ENCODE measurements around the gene IPO11.
A peak's percentile ranks its signal among the peaks of the same experiment; 100 is the strongest.

Gene IPO11

DNA sequence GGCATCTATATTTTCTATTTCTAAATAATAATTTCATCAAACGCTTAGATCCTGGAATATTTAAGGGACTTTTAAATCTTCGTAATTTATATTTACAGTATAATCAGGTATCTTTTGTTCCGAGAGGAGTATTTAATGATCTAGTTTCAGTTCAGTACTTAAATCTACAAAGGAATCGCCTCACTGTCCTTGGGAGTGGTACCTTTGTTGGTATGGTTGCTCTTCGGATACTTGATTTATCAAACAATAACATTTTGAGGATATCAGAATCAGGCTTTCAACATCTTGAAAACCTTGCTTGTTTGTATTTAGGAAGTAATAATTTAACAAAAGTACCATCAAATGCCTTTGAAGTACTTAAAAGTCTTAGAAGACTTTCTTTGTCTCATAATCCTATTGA lies 167.2 kb downstream of the IPO11 start:
- FAIRE-seq (no peak), DNase-seq (ENCODE audit: insufficient read length, low spot score) (no peak)
- TF ChIP-seq POLR2A (IDR thresholded peaks at IDR 0.05; ENCODE audit: low read depth, low read length): no peak

DNA sequence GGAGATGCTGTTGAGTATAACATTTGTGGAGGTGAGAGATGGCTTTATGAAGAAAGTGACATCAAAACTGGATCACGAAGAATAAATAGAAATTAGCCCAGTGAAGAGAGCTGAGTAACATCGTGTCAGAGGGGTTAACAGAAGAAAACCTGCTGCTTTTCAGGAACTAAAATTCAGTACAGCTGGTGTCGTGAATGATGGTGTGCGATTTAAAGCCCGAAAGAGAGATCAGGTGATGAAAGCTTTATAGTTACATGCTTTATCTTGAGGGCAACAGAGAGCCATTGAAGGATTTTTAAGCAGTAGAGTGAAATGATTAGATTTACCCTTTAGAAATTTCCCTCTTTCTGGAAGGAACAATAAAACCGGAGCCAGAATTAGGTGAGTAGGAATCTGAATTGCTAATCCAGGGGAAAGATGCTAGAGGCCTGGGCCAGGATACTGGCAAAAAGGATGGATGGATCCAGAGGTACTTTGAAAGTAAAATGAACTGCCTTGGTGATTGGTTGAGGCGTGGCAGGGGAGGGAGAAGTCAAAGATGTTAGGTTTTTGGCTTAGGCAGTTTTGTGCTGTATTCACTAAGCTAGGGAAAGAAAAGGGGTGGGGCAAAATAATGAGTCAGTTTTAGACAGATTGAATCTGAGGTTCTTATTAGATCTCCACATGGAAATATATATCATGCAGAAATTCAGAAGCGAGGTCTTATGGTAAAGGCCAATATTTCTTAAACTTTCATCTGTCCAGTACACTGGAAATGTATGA lies 169.5 kb downstream of the IPO11 start:
- no peak for TF ChIP-seq POLR2A (IDR thresholded peaks at IDR 0.05; ENCODE audit: low read depth, low read length)
- DNase-seq (ENCODE audit: insufficient read length, low spot score): no peak
- FAIRE-seq: peak; percentile 52

DNA sequence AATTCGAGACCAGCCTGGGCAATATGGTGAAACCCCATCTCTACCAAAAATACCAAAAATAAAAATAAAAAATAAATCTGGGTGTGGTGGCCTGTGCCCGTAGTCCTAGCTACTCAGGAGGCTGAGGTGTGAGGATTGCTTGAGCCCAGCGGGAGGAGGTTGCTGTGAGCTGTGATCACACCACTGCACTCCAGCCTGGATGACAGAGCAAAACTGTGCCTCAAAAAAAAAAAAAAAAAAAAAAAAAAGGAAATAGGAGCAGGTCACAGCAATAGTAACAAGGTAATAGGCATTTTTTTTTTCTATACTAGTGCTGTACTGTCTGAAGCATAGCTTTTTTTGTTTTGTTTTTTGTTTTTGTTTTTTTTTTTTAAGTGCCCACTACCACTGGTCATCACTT lies 171.8 kb downstream of the IPO11 start:
- FAIRE-seq: no peak

DNA sequence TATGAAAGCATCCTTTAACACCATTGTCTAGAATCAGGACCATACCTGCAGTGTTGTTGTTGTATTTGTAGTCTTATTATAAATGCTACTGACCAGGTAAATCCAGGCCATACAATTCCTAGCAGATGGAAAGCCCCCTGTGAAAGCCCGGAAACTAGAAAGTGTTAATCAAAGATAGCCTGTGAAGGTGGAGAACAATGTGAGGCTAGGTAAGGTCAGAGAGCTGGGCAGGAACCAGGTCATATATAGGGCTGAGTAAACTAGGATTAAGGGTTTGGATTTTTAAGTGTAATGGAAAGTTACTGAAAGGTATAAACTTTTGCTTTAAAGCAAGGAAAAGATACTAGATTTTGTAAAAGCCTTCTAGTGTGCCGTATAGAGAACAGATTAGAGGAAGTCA lies 172.7 kb downstream of the IPO11 start:
- FAIRE-seq (no peak), DNase-seq (ENCODE audit: insufficient read length, low spot score) (no peak)
- TF ChIP-seq POLR2A (IDR thresholded peaks at IDR 0.05; ENCODE audit: low read depth, low read length): no peak

More for the DNA sequence above, 171.8 kb downstream of the IPO11 start:
- DNase-seq (ENCODE audit: insufficient read length, low spot score): no peak
- TF ChIP-seq POLR2A (IDR thresholded peaks at IDR 0.05; ENCODE audit: low read depth, low read length): no peak

DNA sequence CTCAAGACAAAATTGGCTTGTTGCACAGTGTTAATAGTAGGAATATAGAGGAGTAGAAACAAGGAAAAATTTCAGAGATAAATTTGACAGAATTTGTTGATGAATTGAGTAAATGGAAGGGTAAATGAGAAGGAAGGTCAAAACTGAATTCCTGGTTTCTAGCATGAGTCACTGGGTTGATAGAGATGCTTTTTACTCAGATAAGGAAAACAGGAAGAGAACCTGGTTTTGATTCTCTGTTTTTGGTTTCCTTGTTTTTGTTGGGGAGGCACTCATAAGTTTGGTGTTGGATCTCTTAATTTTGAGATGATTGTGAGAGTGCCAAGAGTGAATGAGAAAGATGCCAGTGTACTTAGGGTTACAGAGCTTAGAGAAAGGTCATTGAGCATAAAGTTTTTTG lies 173.2 kb downstream of the IPO11 start:
- TF ChIP-seq POLR2A (IDR thresholded peaks at IDR 0.05; ENCODE audit: low read depth, low read length): no peak
- no peak for DNase-seq (ENCODE audit: insufficient read length, low spot score)
- FAIRE-seq: no peak

DNA sequence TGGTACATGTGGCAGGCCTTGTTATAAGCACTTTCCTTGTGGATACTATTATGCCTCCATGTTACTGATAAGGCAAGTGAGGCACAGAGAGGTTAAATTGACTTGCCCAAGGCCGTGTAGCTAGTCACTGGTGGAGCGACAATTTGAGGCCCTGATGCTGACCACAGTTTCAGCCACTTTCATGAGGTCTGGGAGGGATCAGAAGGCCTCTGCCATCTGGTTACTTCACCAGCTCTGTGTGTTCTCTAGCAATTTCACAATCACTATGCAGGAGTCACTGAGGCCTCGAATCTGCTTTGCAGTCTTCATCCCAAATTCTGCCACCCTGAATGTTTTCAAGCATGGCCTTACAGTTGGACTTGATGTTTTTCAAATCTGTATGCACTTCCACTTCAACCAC lies 175.2 kb downstream of the IPO11 start:
- FAIRE-seq (no peak), DNase-seq (ENCODE audit: insufficient read length, low spot score) (no peak)
- no peak for TF ChIP-seq POLR2A (IDR thresholded peaks at IDR 0.05; ENCODE audit: low read depth, low read length)

DNA sequence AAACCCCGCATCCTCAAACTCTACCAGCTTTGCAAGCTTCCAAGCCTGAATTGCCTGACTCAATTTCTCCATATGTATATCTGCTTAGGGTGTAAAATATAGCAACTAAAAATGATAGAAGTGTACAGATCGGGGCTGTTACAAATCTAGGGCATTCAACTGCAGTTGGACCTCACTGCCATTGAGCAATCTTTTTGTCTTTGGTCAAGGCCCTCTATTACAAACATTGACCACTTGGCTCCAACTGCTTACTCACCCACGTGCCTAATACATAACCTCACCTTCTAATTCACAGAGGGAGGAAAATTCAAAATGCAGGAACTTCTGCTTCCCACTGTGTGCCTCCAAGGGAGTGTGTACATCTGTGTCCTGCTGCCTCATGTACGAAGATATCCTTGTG lies 176.1 kb downstream of the IPO11 start:
- DNase-seq (ENCODE audit: insufficient read length, low spot score) (no peak), FAIRE-seq (no peak)
- no peak for TF ChIP-seq POLR2A (IDR thresholded peaks at IDR 0.05; ENCODE audit: low read depth, low read length)

DNA sequence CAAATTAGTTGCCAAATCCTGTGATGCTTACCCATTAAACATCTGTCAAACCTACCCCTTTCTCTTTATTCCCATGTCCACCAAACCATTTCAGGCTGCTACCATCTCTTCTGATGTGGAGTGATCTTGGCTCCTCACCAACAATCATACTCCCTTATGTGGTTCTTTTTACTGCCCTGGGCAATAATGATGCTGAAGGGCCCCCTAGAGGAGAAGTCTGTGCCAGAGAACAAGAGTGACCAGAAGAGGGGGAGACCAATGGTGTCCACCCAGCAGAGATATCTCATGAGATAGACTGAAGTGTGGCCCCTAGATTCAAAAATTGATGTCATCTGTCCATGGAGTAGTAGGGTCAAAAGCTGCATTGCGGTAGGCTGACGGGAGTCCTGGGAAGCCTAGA lies 176.9 kb downstream of the IPO11 start:
- DNase-seq (ENCODE audit: insufficient read length, low spot score) (no peak), FAIRE-seq (no peak)
- TF ChIP-seq POLR2A (IDR thresholded peaks at IDR 0.05; ENCODE audit: low read depth, low read length): no peak

DNA sequence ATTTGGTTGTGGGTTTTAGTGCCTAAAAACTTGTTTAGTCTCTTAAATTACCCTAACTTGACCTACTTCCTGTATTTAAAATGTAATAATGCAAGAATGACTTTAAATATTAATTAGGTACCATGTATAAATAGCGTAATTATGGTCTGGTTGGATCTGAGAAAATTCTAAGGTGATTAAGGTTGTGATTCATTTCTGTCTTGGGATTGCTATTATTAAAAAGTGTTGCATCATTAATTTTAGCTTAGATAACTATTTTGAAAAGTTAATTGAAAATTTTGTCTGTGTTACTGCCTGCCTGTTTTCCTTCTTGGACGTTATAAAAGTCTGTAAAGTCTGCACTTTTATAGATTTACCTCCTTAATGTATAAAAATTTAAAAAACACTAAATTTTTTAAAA lies 177.8 kb downstream of the IPO11 start:
- no peak for FAIRE-seq
- DNase-seq (ENCODE audit: insufficient read length, low spot score): no peak

DNA sequence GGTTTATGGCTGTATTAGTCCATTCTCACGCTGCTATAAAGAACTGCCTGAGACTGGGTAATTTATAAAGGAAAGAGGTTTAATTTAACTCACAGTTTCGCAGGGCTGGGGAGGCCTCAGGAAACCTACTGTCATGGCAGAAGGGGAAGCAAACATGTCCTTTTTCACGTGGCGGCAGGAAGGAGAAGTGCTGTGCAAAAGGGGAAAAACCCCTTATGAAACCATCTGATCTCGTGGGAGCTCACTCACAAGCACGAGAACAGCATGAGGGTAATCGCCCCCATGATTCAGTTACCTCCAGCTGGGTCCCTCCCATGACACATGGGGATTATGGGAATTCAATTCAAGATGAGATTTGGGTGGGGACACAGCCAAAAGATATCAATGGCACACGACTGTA lies 180.0 kb downstream of the IPO11 start:
- DNase-seq (ENCODE audit: insufficient read length, low spot score): no peak
- TF ChIP-seq POLR2A (IDR thresholded peaks at IDR 0.05; ENCODE audit: low read depth, low read length): no peak

More for the DNA sequence above, 177.8 kb downstream of the IPO11 start:
- TF ChIP-seq POLR2A (IDR thresholded peaks at IDR 0.05; ENCODE audit: low read depth, low read length): no peak

DNA sequence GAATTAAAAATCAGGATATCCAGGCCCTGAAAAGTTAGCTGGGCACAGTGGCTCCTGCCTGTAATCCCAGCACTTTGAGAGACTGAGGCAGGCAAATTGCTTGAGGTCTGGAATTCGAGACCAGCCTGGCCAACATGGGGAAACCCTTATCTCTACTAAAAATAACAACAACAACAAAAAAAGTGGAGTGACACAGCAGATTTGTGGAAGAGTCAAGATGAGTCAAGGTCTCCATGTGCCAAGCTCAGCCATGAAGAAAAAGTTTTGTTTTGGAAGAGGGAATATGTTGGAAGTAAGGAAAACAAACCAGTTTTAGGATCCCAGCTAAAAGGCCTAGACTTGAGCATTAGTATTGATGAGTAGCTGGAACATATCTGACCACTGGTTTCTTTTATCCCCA lies 180.8 kb downstream of the IPO11 start:
- TF ChIP-seq POLR2A (IDR thresholded peaks at IDR 0.05; ENCODE audit: low read depth, low read length): no peak
- DNase-seq (ENCODE audit: insufficient read length, low spot score) (no peak), FAIRE-seq (no peak)

More for the DNA sequence above, 180.0 kb downstream of the IPO11 start:
- no peak for FAIRE-seq

DNA sequence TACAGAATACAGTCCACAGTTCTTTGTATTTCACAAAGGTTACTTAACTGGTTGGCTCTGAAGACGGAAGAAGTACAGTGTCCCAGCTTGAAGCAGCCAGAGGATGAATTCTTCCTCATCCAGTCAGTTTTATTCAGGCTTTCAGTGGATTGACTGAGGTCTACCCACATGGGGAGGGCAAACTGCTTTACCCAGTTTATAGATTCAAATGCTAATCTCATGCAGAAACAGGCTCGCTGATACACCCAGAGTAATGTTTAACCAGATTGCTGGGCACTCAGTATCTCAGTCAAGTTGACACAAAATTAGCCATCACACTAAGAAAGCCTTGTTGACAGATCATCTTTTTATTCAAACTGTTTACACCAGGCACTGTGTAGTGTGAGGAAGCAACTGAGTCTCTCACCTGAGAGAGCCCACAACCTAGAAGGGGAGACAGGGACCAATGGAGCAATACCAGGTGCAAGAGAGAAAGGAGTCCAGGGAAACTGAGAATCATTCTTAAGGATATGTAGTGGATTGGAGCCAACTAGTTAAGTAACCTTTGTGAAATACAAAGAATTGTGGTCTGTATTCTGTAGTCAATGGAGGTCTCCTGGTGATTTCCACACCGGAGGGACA lies 181.9 kb downstream of the IPO11 start:
- DNase-seq (ENCODE audit: insufficient read length, low spot score) (no peak), FAIRE-seq (no peak)
- TF ChIP-seq POLR2A (IDR thresholded peaks at IDR 0.05; ENCODE audit: low read depth, low read length): no peak

DNA sequence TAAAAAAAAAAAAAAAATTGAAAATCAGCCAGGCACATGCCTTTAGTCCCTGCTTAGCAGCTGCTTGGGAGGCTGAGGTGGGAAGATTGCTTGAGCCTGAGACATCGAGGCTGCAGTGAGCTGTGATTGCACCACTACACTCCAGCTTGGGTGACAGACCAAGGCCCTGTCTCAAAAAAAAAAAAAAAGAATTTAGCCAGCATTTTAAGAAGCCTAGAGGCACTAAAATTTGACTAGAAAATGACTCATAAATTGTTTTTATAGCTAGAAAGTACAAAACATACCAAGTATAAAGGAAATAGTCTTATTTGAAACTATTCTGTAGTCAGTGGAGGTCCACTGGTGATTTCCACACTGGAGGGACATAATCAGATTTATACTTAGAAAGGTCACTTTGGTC lies 183.5 kb downstream of the IPO11 start:
- TF ChIP-seq POLR2A (IDR thresholded peaks at IDR 0.05; ENCODE audit: low read depth, low read length): no peak
- FAIRE-seq (no peak), DNase-seq (ENCODE audit: insufficient read length, low spot score) (no peak)

DNA sequence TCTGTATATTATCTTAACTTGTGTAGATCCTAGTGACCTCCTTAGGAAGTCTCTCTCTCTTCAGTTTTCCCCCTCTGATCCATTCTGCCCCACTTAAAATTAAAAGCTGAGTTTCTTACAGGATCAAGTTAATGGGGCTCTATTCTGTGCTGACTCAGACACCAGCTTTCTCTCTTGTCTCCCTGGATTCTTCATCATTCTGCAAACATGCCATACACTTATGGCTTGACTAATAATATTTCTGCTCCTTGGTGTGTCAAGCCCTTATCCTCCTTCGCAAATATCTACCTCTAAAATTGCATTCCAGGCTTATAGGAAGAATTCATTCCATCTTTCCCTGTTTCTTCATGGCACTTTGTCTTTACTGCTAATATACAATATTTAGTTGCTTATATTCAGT lies 184.1 kb downstream of the IPO11 start:
- no peak for DNase-seq (ENCODE audit: insufficient read length, low spot score)
- no peak for FAIRE-seq
- TF ChIP-seq POLR2A (IDR thresholded peaks at IDR 0.05; ENCODE audit: low read depth, low read length): no peak

DNA sequence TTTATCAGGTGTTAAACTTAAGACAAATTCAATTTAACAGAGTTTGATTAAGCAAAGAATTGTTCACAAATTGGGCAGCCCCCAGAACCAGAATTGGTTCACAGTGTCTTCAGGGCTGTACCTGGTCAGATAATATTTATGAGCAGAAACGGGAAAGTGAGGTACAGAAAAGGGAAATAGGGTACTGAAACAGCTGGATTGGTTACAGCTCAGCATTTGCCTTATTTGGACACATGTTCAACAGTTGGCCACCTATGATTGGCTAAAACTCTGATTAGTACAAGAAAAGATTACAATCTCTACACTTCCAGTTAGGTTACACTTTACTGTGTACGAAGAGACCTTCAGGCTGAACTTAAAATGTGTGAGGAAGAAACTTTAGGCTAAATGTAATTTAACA lies 184.8 kb downstream of the IPO11 start:
- no peak for DNase-seq (ENCODE audit: insufficient read length, low spot score)
- TF ChIP-seq POLR2A (IDR thresholded peaks at IDR 0.05; ENCODE audit: low read depth, low read length): no peak
- FAIRE-seq: no peak

All from H54 (cell line).